HCT116 (cell line): ENCODE results near the gene CLCN4. TPM values are rescaled to one million over a fixed set of nuclear protein-coding genes. Genes with fewer than 3 reads are reported as not detected.

Experiments used
- ATAC-seq: fragments of 200-7000 bp; cut with Tn5 transposase; 2 replicates; pipeline ENCODE4 v1.9.1; 2020; ENCODE audit warnings: mild to moderate bottlenecking, moderate library complexity
- BruUV-seq: library from RNA; stranded (reverse); fragments of 400-500 nt; replicated peaks from 2 replicates; lab custom pipeline; 2021; lab: Mats Ljungman, UMichigan
- CTCF ChIA-PET: fragments of 300-600 bp; sonication (Branson Sonifier 250); formaldehyde crosslinking; loops from one replicate; lab custom pipeline; 2021; ENCODE audit warnings: antibody characterized with exemption; lab: Charles Lee
- POLR2A ChIA-PET: fragments of 300-600, 350-600 bp; sonication (Branson Sonifier 250); formaldehyde crosslinking; loops from one replicate; lab custom pipeline; 2021; ENCODE audit warnings: antibody characterized with exemption; lab: Charles Lee
- RAD21 ChIA-PET, 2 experiments: fragments of 300-600 bp; sonication (Branson Sonifier 250); formaldehyde crosslinking; loops; one replicate each; lab custom pipeline; 2023; ENCODE audit warnings: low total read pairs in 2 of 2; ENCODE audit not compliant: uncharacterized antibody in 2 of 2, unreplicated experiment in 2 of 2, low non-redundant PET in 1 of 2; lab: Charles Lee
- DNase-seq: peaks from one replicate; pipeline ENCODE4 v3.0.0-alpha.2; 2010; ENCODE audit warnings: low read depth, low spot score
- H2AFZ ChIP-seq: fragments of 200-600 bp; shearing (Covaris generic), sonication (generic); 2 replicates; pipeline ENCODE4 v1.6.1; 2017; ENCODE audit warnings: low read depth, mixed run types, mixed read lengths, antibody characterized with exemption, low read length; ENCODE audit not compliant: poor library complexity, severe bottlenecking
- H3K27ac ChIP-seq: 2 replicates; pipeline ENCODE4 v1.5.1; 2012; ENCODE audit warnings: low read depth, low read length
- H3K27me3 ChIP-seq: fragments of 200-600 bp; sonication (generic); 2 replicates; pipeline ENCODE4 v1.6.1; 2016; ENCODE audit warnings: mixed run types, low read length, mixed read lengths; ENCODE audit not compliant: insufficient read depth
- H3K36me3 ChIP-seq, 2 experiments: fragments of 200-500 bp in 1 of 2; fragments of 200-600 bp in 1 of 2; sonication (Bioruptor generic) in 1 of 2; sonication (generic) in 1 of 2; 2 replicates each; pipeline versions ENCODE4 v1.5.1 to v1.6.1; 2014 to 2016; ENCODE audit warnings: low read length in 2 of 2, inconsistent platforms in 1 of 2, mixed read lengths in 1 of 2, mixed run types in 1 of 2; ENCODE audit not compliant: insufficient read depth in 2 of 2, control insufficient read depth in 1 of 2
- H3K4me1 ChIP-seq, 2 experiments: fragments of 200-600 bp in 1 of 2; sonication (generic) in 1 of 2; 2 replicates each; pipeline versions ENCODE4 v1.5.1 to v1.6.1; 2012 to 2017; ENCODE audit warnings: low read length in 2 of 2, inconsistent platforms in 1 of 2, mild to moderate bottlenecking in 1 of 2, mixed read lengths in 1 of 2, mixed run types in 1 of 2, moderate library complexity in 1 of 2; ENCODE audit not compliant: insufficient read depth in 2 of 2, control insufficient read depth in 1 of 2
- H3K4me2 ChIP-seq: fragments of 200-600 bp; sonication (generic); 2 replicates; pipeline ENCODE4 v1.6.1; 2017; ENCODE audit warnings: mixed run types, low read length, mixed read lengths
- H3K4me3 ChIP-seq, 2 experiments: fragments of 200-600 bp in 1 of 2; sonication (generic) in 1 of 2; replicated peaks in 1 of 2; 2 replicates each; pipeline ENCODE4 v1.5.1; 2011 to 2016; ENCODE audit warnings: low read length in 2 of 2, control low read depth in 1 of 2, low read depth in 1 of 2, mild to moderate bottlenecking in 1 of 2, mixed read lengths in 1 of 2, mixed run types in 1 of 2
- H3K79me2 ChIP-seq: fragments of 200-600 bp; sonication (generic); 2 replicates; pipeline ENCODE4 v1.6.1; 2017; ENCODE audit warnings: mild to moderate bottlenecking, mixed run types, low read length, moderate library complexity, mixed read lengths; ENCODE audit not compliant: insufficient read depth
- H3K9ac ChIP-seq: fragments of 200-600 bp; sonication (generic); 2 replicates; pipeline ENCODE4 v1.6.1; 2016; ENCODE audit warnings: low read length, mixed read lengths
- H3K9me2 ChIP-seq: fragments of 200-600 bp; sonication (generic), shearing (Covaris generic); 2 replicates; pipeline ENCODE4 v1.6.1; 2017; ENCODE audit warnings: mixed run types, mild to moderate bottlenecking, moderate library complexity; ENCODE audit not compliant: insufficient read depth
- H3K9me3 ChIP-seq, 2 experiments: fragments of 200-500 bp in 1 of 2; fragments of 200-600 bp in 1 of 2; sonication (Bioruptor generic) in 1 of 2; sonication (generic) in 1 of 2; 2 replicates each; pipeline ENCODE4 v1.6.1; 2014 to 2017; ENCODE audit warnings: low read length in 2 of 2, mixed read lengths in 2 of 2, inconsistent platforms in 1 of 2, low read depth in 1 of 2, mild to moderate bottlenecking in 1 of 2, mixed run types in 1 of 2, moderate library complexity in 1 of 2; ENCODE audit not compliant: control insufficient read depth in 1 of 2, insufficient read depth in 1 of 2
- H4K20me1 ChIP-seq: fragments of 200-600 bp; sonication (generic), shearing (Covaris generic); 2 replicates; pipeline ENCODE4 v1.6.1; 2017; ENCODE audit warnings: mixed run types, mild to moderate bottlenecking, moderate library complexity; ENCODE audit not compliant: insufficient read depth
- CBX3 ChIP-seq: IDR thresholded peaks from 2 replicates; pipeline ENCODE4 v1.6.1; 2012; ENCODE audit warnings: low read depth
- EGR1 ChIP-seq: IDR thresholded peaks from 2 replicates; pipeline ENCODE4 v1.6.1; 2012; ENCODE audit warnings: low read depth
- ELF1 ChIP-seq: IDR thresholded peaks from 2 replicates; pipeline ENCODE4 v1.6.1; 2012; ENCODE audit warnings: low read depth, borderline replicate concordance
- EZH2 ChIP-seq: fragments of 200-600 bp; sonication (generic); IDR thresholded peaks from 2 replicates; pipeline ENCODE4 v1.6.1; 2017; ENCODE audit warnings: antibody characterized with exemption, mixed run types
- EZH2phosphoT487 ChIP-seq: fragments of 200-600 bp; IDR thresholded peaks from 2 replicates; pipeline ENCODE4 v1.6.1; 2018; ENCODE audit warnings: antibody characterized with exemption, borderline replicate concordance
- POLR2A ChIP-seq: IDR thresholded peaks from 2 replicates; pipeline ENCODE4 v1.7.0; 2011; ENCODE audit warnings: borderline replicate concordance; ENCODE audit not compliant: insufficient read depth, insufficient read length; ENCODE audit errors: extremely low read depth
- POLR2AphosphoS5 ChIP-seq: IDR thresholded peaks from 2 replicates; pipeline ENCODE4 v1.6.1; 2011; ENCODE audit warnings: mild to moderate bottlenecking, low read depth, low read length, moderate library complexity
- RAD21 ChIP-seq: IDR thresholded peaks from 2 replicates; pipeline ENCODE4 v1.6.1; 2012; ENCODE audit warnings: low read depth, mild to moderate bottlenecking
- SIN3A ChIP-seq: IDR thresholded peaks from 2 replicates; pipeline ENCODE4 v1.6.1; 2012; ENCODE audit warnings: low read depth
- SP1 ChIP-seq: IDR thresholded peaks from 2 replicates; pipeline ENCODE4 v1.6.1; 2012; ENCODE audit warnings: low read depth
- SRF ChIP-seq: IDR thresholded peaks from 2 replicates; pipeline ENCODE4 v1.6.1; 2012; ENCODE audit warnings: low read depth
- ZFX ChIP-seq: fragments of 450-650 bp; IDR thresholded peaks from 2 replicates; pipeline ENCODE4 v1.6.1; 2017
- ZNF274 ChIP-seq: fragments of 200-500 bp; sonication (Bioruptor generic); IDR thresholded peaks from 2 replicates; pipeline ENCODE4 v1.6.1; 2014; ENCODE audit warnings: mild to moderate bottlenecking, low read depth, low read length, inconsistent platforms
- intact Hi-C: fragments of 100-400 bp; cut with micrococcal nuclease; formaldehyde crosslinking; loops from 2 replicates; pipeline ENCODE4 v1.10.0; 2022
- total RNA-seq: library from RNA; stranded (reverse); gene quantifications from one replicate; pipeline ENCODE4 v1.2.1, GENCODE V29; 2021; ENCODE audit not compliant: unreplicated experiment
- TF ChIP-seq, protein P1 (sequence below), 3 experiments: fragments of 200-600 bp in 1 of 3; sonication (generic) in 1 of 3; IDR thresholded peaks in 2 of 3; conservative IDR thresholded peaks in 1 of 3; 2 replicates each; pipeline ENCODE4 v1.5.1; 2012 to 2017; ENCODE audit warnings: low read depth in 2 of 3, low read length in 2 of 3, antibody characterized with exemption in 1 of 3, borderline replicate concordance in 1 of 3, control low read depth in 1 of 3, mild to moderate bottlenecking in 1 of 3, mixed read lengths in 1 of 3, mixed run types in 1 of 3, moderate library complexity in 1 of 3; ENCODE audit not compliant: insufficient read depth in 1 of 3
- TF ChIP-seq, protein P2 (sequence below): IDR thresholded peaks from 2 replicates; pipeline ENCODE4 v1.6.1; 2011; ENCODE audit warnings: mild to moderate bottlenecking, low read length, moderate library complexity; ENCODE audit not compliant: insufficient replicate concordance; ENCODE audit errors: extremely low read depth

The CLCN4 gene
- total RNA-seq, 1 experiment from 2014 or later: 3.1 TPM

DNA sequence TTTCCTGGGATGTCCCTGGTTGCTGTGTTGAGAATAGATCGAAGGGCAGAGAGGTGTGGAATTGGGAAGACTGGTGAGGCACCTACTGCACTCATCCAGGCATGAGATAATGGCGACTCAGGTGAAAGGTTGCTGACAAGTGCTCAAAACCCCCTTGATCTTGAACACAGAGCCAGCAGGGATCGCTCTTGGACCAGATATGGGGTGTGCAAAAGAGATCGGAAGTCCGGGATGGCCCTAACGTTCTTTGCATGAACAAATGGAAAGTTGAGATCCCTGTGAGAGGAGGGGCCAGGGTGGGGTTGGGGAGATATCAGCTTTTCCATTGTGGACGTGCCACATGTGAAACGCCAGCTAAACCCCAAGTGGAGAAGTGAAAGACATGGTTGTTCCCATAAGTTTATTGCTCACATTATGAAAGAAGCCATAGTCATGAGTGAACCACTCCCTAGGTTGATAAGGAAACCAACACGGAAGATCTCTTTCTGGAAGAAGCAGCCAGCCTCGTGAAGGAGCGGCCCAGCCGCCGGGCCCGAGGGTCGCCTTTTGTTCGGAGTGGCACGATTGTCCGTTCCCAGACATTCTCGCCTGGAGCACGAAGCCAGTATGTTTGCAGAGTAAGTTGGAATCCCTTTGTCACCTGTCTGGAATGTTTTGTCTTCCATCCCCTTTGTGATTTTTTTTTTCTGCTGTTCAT lies 22.6 kb upstream of the CLCN4 start:
- Histone ChIP-seq H3K4me3 (no peak overlapping the region), H3K27ac (no peak overlapping the region), H3K79me2 (no peaks in the 10 kb centered on the region), H3K4me1 (no peaks in the 10 kb centered on the region), H2AFZ (no peak overlapping the region), H3K36me3 (no peaks in the 10 kb centered on the region), H4K20me1 (no peaks in the 10 kb centered on the region), H3K9ac (no peak overlapping the region), H3K9me3 (no peaks in the 10 kb centered on the region), H3K27me3 (no peaks in the 10 kb centered on the region)
- BruUV-seq: no TSS peak
- TF ChIP-seq SIN3A: no peak
- TF ChIP-seq ZFX: no peak
- no peak for TF ChIP-seq ZNF274
- TF ChIP-seq, all 23 proteins: peak for 0
- intact Hi-C loops: no loop called here
- DNase-seq (no peak), ATAC-seq (no peak)
- Histone ChIP-seq H3K9me2 (no peaks in the 10 kb centered on the region), H3K4me2 (no peak overlapping the region)
- ChIA-PET POLR2A (no interaction called here), RAD21 (no interaction called here), CTCF (no interaction called here)

DNA sequence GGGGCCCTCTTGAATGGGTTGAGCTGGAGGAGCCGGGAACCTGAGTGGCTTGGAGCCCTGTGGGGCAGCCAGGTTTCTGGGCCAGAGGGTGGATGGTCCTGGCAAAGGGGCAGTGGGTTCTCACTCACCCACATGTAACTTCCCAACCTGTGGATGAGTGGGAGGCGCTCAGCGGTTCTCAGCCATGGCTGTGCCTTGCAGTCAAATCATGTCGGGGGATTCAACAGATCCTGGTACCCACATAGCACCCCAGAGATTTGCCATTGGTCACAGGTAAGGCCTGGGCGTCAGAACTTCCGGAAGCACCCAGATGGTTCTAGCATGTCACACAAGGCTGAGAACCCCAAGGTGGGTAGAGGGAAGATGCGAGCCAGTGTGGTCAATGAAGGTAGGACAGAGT lies 21.9 kb upstream of the CLCN4 start:
- TF ChIP-seq EGR1 (no peak), SRF (no peak), POLR2A (no peak), CBX3 (no peak), EZH2 (no peak), ELF1 (no peak), POLR2AphosphoS5 (no peak), RAD21 (no peak), EZH2phosphoT487 (no peak), SP1 (no peak)
- TF ChIP-seq, protein P1, sequence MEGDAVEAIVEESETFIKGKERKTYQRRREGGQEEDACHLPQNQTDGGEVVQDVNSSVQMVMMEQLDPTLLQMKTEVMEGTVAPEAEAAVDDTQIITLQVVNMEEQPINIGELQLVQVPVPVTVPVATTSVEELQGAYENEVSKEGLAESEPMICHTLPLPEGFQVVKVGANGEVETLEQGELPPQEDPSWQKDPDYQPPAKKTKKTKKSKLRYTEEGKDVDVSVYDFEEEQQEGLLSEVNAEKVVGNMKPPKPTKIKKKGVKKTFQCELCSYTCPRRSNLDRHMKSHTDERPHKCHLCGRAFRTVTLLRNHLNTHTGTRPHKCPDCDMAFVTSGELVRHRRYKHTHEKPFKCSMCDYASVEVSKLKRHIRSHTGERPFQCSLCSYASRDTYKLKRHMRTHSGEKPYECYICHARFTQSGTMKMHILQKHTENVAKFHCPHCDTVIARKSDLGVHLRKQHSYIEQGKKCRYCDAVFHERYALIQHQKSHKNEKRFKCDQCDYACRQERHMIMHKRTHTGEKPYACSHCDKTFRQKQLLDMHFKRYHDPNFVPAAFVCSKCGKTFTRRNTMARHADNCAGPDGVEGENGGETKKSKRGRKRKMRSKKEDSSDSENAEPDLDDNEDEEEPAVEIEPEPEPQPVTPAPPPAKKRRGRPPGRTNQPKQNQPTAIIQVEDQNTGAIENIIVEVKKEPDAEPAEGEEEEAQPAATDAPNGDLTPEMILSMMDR (IDR thresholded peaks at IDR 0.05 in 2 of 3, conservative IDR thresholded peaks at IDR 0.05 in 1 of 3; ENCODE audit: borderline replicate concordance in 1 of 3, insufficient read depth in 1 of 3, low read depth in 2 of 3, low read length in 2 of 3): no peak
- TF ChIP-seq, protein P2, sequence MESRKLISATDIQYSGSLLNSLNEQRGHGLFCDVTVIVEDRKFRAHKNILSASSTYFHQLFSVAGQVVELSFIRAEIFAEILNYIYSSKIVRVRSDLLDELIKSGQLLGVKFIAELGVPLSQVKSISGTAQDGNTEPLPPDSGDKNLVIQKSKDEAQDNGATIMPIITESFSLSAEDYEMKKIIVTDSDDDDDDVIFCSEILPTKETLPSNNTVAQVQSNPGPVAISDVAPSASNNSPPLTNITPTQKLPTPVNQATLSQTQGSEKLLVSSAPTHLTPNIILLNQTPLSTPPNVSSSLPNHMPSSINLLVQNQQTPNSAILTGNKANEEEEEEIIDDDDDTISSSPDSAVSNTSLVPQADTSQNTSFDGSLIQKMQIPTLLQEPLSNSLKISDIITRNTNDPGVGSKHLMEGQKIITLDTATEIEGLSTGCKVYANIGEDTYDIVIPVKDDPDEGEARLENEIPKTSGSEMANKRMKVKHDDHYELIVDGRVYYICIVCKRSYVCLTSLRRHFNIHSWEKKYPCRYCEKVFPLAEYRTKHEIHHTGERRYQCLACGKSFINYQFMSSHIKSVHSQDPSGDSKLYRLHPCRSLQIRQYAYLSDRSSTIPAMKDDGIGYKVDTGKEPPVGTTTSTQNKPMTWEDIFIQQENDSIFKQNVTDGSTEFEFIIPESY: no peak
- TF ChIP-seq, all 23 proteins: peak for 0
- Histone ChIP-seq H2AFZ (no peak overlapping the region), H3K4me2 (no peak overlapping the region), H3K9me3 (no peaks in the 10 kb centered on the region), H3K36me3 (no peaks in the 10 kb centered on the region), H3K9ac (no peak overlapping the region), H3K27me3 (no peaks in the 10 kb centered on the region), H3K27ac (no peak overlapping the region), H3K79me2 (no peaks in the 10 kb centered on the region), H3K4me1 (no peaks in the 10 kb centered on the region), H3K4me3 (no peak overlapping the region), H4K20me1 (no peaks in the 10 kb centered on the region), H3K9me2 (no peaks in the 10 kb centered on the region)
- RAD21 ChIA-PET: no interaction called here
- BruUV-seq: no TSS peak
- DNase-seq (no peak), ATAC-seq (no peak)
- intact Hi-C loops: no loop called here
- POLR2A ChIA-PET: no interaction called here
- CTCF ChIA-PET: no interaction called here
